Skeletal muscle satellite cell (primary cell): ENCODE measurements around the gene DNMT1.
"Not testable (repeated sequence)": the region's sequence is repeated elsewhere in the genome, so short reads cannot be mapped to it uniquely, and the experiment has no call there.

Source experiments
- H3K27me3 ChIP-seq: 2 replicates; pipeline ENCODE4 v1.7.0; 2013; ENCODE audit warnings: low read length; ENCODE audit not compliant: control insufficient read depth, insufficient read depth
- H3K36me3 ChIP-seq: 2 replicates; pipeline ENCODE4 v1.7.0; 2013; ENCODE audit warnings: mild to moderate bottlenecking, control low read depth, low read length; ENCODE audit not compliant: insufficient read depth
- H3K4me1 ChIP-seq: 2 replicates; pipeline ENCODE4 v1.7.0; 2013; ENCODE audit warnings: low read length; ENCODE audit not compliant: control insufficient read depth, insufficient read depth
- H3K4me2 ChIP-seq: 2 replicates; pipeline ENCODE4 v1.7.0; 2013; ENCODE audit warnings: mild to moderate bottlenecking, low read length
- H3K4me3 ChIP-seq: 2 replicates; pipeline ENCODE4 v1.7.0; 2013; ENCODE audit warnings: low read length
- H3K9ac ChIP-seq: 2 replicates; pipeline ENCODE4 v1.7.0; 2013; ENCODE audit warnings: mild to moderate bottlenecking, low read depth, low read length, moderate library complexity
- H3K9me3 ChIP-seq: replicated peaks from 2 replicates; pipeline ENCODE4 v1.7.0; 2013; ENCODE audit warnings: mild to moderate bottlenecking, control low read depth, low read length

DNMT1 gene

GRCh38 chr19:10198889-10199644 is 4.3 kb upstream of the DNMT1 start:
- H3K9me3 ChIP-seq, H3K4me2 ChIP-seq, H3K4me3 ChIP-seq, H3K4me1 ChIP-seq, H3K36me3 ChIP-seq, H3K27me3 ChIP-seq, H3K9ac ChIP-seq: not testable (repeated sequence)

- Histone ChIP-seq H3K4me2 (peak overlapping the region; percentile 81), H3K27me3 (no peaks in the 10 kb centered on the region), H3K9ac (peak overlapping the region; percentile 87), H3K4me1 (peaks cover 25% of the 10 kb centered on the region), H3K36me3 (peaks cover 1% of the 10 kb centered on the region), H3K4me3 (peak overlapping the region; percentile 92), H3K9me3 (no peaks in the 10 kb centered on the region)
Observed at GRCh38 chr19:10195199-10195519, 406 bp upstream of the DNMT1 start.

- H3K9ac ChIP-seq: peak overlapping the region; percentile 87
- no peaks in the 10 kb centered on the region for H3K9me3 ChIP-seq
- peaks cover 25% of the 10 kb centered on the region for H3K4me1 ChIP-seq
- H3K27me3 ChIP-seq: no peaks in the 10 kb centered on the region
- peak overlapping the region; percentile 92 for H3K4me3 ChIP-seq
- peak overlapping the region; percentile 81 for H3K4me2 ChIP-seq
- H3K36me3 ChIP-seq: peaks cover 5% of the 10 kb centered on the region
Observed at GRCh38 chr19:10193790-10194499, 808 bp downstream of the DNMT1 start.

GRCh38 chr19:10192922-10193321 is 1.8 kb downstream of the DNMT1 start:
- Histone ChIP-seq H3K4me3 (peak overlapping the region; percentile 92), H3K9ac (peak overlapping the region; percentile 87)

GRCh38 chr19:10191347-10191746 is 3.4 kb downstream of the DNMT1 start:
- peaks cover 16% of the 10 kb centered on the region for H3K36me3 ChIP-seq
- H3K4me1 ChIP-seq: peaks cover 25% of the 10 kb centered on the region
- no peak overlapping the region for H3K4me3 ChIP-seq
- no peaks in the 10 kb centered on the region for H3K27me3 ChIP-seq
- peak overlapping the region; percentile 56 for H3K4me2 ChIP-seq
- H3K9me3 ChIP-seq: no peaks in the 10 kb centered on the region
- no peak overlapping the region for H3K9ac ChIP-seq

More at GRCh38 chr19:10192922-10193321, 1.8 kb downstream of the DNMT1 start:
- Histone ChIP-seq H3K27me3 (no peaks in the 10 kb centered on the region), H3K36me3 (peaks cover 9% of the 10 kb centered on the region), H3K9me3 (no peaks in the 10 kb centered on the region), H3K4me1 (peaks cover 25% of the 10 kb centered on the region), H3K4me2 (peak overlapping the region; percentile 81)

GRCh38 chr19:10190026-10190425 is 4.7 kb downstream of the DNMT1 start:
- Histone ChIP-seq H3K9me3 (no peaks in the 10 kb centered on the region), H3K27me3 (no peaks in the 10 kb centered on the region), H3K4me2 (no peak overlapping the region), H3K4me3 (no peak overlapping the region), H3K4me1 (peaks cover 20% of the 10 kb centered on the region), H3K36me3 (peaks cover 25% of the 10 kb centered on the region), H3K9ac (no peak overlapping the region)

GRCh38 chr19:10189616-10190015 is 5.1 kb downstream of the DNMT1 start:
- H3K4me1 ChIP-seq: peaks cover 20% of the 10 kb centered on the region
- H3K4me2 ChIP-seq: no peak overlapping the region
- H3K36me3 ChIP-seq: peaks cover 27% of the 10 kb centered on the region
- H3K27me3 ChIP-seq: no peaks in the 10 kb centered on the region
- H3K9ac ChIP-seq: no peak overlapping the region
- H3K9me3 ChIP-seq: no peaks in the 10 kb centered on the region
- no peak overlapping the region for H3K4me3 ChIP-seq

GRCh38 chr19:10187315-10187714 is 7.4 kb downstream of the DNMT1 start:
- Histone ChIP-seq H3K9ac (no peak overlapping the region), H3K36me3 (peaks cover 33% of the 10 kb centered on the region), H3K27me3 (no peaks in the 10 kb centered on the region), H3K4me1 (peaks cover 8% of the 10 kb centered on the region), H3K4me3 (no peak overlapping the region), H3K9me3 (no peaks in the 10 kb centered on the region), H3K4me2 (no peak overlapping the region)

GRCh38 chr19:10184636-10185035 is 10.1 kb downstream of the DNMT1 start:
- no peak overlapping the region for H3K4me2 ChIP-seq
- H3K4me3 ChIP-seq: no peak overlapping the region
- peaks cover 40% of the 10 kb centered on the region for H3K36me3 ChIP-seq
- no peaks in the 10 kb centered on the region for H3K4me1 ChIP-seq
- H3K9me3 ChIP-seq: no peaks in the 10 kb centered on the region
- no peaks in the 10 kb centered on the region for H3K27me3 ChIP-seq
- no peak overlapping the region for H3K9ac ChIP-seq

- H3K4me3 ChIP-seq: no peak overlapping the region
- H3K9ac ChIP-seq: no peak overlapping the region
- no peaks in the 10 kb centered on the region for H3K27me3 ChIP-seq
- no peaks in the 10 kb centered on the region for H3K9me3 ChIP-seq
- no peaks in the 10 kb centered on the region for H3K4me1 ChIP-seq
- H3K4me2 ChIP-seq: no peak overlapping the region
- peaks cover 44% of the 10 kb centered on the region for H3K36me3 ChIP-seq
Observed at GRCh38 chr19:10183926-10184325, 10.8 kb downstream of the DNMT1 start.

- Histone ChIP-seq H3K4me2 (no peak overlapping the region), H3K9me3 (no peaks in the 10 kb centered on the region), H3K36me3 (peaks cover 40% of the 10 kb centered on the region), H3K4me1 (no peaks in the 10 kb centered on the region), H3K27me3 (no peaks in the 10 kb centered on the region), H3K9ac (no peak overlapping the region), H3K4me3 (no peak overlapping the region)
Observed at GRCh38 chr19:10182847-10183246, 11.9 kb downstream of the DNMT1 start.

- Histone ChIP-seq H3K36me3 (peaks cover 38% of the 10 kb centered on the region), H3K9me3 (no peaks in the 10 kb centered on the region), H3K4me3 (no peak overlapping the region)
Observed at GRCh38 chr19:10182076-10182475, 12.7 kb downstream of the DNMT1 start.

More at GRCh38 chr19:10182076-10182475, 12.7 kb downstream of the DNMT1 start:
- Histone ChIP-seq H3K9ac (no peak overlapping the region), H3K4me1 (no peaks in the 10 kb centered on the region), H3K4me2 (no peak overlapping the region), H3K27me3 (no peaks in the 10 kb centered on the region)
